DMS153 (cell line): ENCODE results near the gene PPARA.

Experiments used
- DNase-seq: peaks from one replicate; lab custom pipeline; 2025; lab: John Stamatoyannopoulos, UW

Gene PPARA

DNA sequence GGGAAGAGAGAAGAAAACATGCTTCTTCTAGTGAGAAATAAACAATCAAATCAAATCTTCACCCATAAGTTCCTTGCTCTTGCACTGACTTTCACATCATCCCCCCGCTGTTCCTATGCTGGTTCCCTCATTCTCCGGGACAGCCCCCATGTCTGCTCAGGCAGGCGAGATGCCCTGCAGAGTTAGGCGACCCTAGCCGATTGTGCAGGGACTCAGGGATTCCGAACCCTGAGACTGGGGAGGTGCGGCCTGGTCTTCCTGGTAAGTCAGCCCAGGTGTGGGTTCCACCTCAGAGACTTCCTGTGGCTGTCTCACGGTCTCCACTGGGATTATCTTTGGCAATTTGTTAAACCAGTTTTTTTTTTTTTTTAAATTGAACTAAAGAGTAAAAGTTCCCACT is 124.1 kb downstream of the PPARA start:
- DNase-seq: no peak

GRCh38 chr22:46275455-46276122 is 125.3 kb downstream of the PPARA start:
- DNase-seq: no peak

DNA sequence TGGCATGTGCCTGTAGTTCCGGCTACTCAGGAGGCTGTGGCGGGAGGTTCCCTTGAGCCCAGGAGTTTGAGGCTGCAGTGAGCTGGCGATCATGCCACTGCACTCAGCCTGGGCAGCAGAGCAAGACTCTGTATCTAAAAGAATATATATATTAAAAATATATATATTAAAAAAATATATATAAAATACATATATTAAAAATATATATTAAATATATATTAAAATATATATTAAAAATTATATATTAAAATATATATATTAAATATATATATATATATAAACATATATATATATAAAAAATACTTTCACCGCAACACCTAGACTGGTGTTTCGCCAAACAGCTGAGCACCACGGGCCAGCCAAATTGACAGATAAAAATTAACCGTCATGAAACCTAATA is 126.2 kb downstream of the PPARA start:
- no peak for DNase-seq

DNA sequence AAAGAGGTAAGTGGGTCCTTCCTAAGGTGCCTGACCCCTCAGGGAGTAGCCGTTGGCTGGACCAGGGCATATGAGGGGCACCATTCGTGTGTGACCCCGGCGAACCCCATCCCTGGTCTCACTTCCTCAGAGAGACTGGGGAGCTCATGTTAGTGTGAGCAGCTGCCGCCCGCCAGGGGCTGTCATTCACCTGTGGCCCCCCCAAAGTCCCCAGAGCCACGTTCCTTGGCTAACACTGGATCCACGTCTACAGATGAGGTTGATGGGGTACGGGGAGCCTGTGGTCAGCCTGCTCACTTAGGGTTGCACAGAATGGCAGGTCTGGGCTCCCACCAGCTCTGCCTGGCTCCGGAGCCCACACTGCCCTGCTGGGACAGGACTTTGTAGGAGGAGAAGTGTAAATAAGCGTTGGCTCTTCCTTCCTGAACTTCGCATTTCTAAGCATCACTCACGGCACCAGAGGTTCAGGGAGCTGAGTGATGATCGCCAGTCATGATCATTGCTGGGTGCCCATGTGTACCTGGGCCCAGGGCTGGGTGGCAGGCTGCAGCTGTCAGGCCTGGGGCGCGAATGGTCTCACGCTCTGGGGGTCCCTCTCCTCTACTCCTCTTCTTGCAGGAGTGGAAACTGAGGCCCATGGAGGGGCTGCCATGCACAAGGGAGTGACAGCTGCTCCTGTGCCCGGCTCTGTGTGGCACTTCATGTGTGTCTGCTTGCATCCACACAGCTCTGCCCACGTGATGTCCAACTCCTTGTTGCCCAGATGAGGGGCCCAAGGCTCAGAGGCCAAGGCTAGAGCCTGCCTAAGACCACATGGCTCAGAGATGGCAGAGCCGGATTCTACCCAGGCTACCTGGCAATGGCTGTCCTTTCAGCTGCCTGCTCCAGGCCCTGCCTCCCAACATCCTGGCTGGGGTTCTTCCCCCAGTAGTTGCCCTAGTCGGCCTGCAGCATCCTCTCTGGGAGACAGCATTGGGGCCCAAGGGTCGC is 128.6 kb downstream of the PPARA start:
- no peak for DNase-seq

- no peak for DNase-seq
Observed at GRCh38 chr22:46280063-46280817, 129.9 kb downstream of the PPARA start.

DNA sequence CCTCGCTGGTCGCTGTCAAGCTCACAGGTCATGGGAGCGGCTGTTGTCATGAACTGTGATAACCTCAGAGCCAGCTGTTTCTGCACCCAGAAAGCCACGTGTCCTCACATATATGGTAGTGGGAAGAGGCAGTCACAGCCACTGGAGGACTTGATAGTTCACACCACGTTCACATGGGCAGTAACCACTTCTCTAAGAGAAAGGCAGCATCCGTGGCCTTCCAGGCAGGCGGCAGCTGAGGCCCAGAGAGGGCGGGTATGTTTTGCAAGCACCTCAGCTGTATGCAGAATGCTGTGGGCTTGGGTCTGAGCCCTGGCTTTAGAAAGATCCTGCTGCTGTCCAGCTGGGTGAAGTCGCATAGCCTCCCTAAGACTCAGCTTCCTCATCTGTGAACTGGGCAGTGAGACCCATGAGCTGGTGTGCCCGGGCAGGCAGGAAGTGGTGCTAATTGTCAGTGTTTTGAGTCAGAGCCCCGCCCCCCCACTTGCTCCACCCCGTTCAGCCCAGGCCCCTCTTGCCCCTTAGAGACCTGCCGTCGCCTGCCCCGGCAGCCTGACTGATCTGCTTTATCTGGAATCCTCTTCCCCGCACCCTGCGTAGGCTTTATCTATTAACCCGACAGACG is 130.8 kb downstream of the PPARA start:
- DNase-seq: no peak

DNA sequence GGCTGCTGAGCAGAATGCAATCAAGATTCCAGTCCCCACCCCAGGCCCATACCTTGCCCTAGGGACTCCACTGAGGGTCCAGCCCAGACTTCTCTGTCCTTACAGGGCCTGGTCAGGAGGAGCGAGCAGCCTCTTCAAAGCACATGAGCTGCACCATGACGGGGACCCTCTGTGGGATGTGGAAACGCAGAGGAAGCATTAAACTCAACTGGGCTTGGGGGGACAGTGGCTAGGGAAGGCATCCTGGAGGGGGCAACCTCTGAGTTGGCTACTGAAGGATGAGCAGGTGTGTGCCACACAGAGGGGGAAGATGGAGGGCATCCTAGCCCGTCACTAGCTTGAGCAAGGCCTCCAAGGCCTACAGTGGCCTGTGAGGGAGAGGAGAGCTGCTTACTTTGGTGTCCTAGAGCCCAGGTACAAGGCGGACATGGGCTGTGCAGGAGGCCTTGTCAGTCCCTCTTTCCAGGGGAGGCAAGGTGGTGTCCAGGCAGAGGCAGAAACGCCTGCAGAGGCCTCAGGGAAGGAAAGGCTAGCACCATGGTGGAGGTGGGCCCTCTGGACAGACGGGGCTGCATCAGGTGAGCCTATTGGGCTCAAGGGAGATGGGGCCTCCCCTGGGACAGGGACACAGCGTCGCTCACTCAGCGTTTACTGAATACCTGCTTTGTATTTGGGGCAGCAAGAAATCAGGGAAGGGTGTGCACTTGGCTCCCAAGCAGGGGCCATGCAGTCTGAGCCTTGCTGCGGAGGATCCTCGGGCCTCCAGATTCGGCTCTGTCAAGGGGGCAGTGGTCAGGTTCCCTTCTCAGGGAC is 131.7 kb downstream of the PPARA start:
- DNase-seq: no peak

DNA sequence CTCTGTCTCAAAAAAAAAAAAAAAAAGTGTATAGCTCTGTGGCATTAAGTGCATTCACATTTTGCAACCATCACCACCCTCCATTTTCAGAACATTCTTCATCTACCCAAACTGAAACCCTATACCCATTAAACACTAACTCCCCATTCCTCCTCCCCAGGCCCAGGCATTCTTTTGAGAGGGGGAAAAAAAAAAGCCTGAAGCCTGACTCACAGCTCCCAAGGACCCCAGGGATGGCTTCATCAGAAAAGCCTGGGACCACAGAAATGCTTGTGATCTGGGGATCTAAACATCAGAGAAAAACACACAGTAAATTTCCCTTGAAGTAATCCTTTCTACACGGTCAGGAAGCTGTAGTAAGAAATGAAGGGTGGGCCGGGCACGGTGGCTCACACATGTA is 135.7 kb downstream of the PPARA start:
- no peak for DNase-seq

- DNase-seq: no peak
Observed at GRCh38 chr22:46286941-46287872, 136.9 kb downstream of the PPARA start.

GRCh38 chr22:46287873-46288751 is 137.8 kb downstream of the PPARA start:
- no peak for DNase-seq

- no peak for DNase-seq
Observed at GRCh38 chr22:46288846-46289243, 138.5 kb downstream of the PPARA start.

DNA sequence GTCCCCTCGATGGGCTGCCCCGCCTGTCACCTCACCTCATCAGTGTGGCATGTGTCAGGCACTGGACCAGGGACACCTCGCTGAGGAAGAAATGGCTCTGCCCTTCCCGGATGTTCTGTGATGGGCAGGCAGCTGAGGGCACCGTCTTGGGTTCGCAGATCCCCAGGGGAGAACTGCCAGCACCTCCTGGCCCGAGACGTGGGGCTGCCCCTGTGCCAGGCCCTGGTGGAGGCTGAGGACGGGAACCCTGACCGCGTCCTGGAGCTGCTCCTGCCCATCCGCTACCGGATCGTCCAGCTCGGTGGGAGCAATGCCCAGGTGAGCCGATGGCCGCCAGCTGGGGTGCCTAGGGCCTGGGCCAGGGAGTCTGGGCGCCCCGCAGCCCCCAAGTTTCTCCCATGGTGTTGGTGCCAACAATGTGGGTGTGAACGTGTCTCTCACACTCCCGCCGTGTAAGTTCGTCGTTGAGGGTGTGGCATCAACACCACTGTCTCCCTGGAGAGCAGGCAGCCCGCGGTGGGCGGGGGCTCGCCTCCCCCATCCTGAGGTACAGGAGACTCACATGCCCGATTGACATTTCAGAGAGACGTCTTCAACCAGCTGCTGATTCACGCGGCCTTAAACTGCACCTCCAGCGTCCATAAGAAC is 139.0 kb downstream of the PPARA start:
- no peak for DNase-seq

DNA sequence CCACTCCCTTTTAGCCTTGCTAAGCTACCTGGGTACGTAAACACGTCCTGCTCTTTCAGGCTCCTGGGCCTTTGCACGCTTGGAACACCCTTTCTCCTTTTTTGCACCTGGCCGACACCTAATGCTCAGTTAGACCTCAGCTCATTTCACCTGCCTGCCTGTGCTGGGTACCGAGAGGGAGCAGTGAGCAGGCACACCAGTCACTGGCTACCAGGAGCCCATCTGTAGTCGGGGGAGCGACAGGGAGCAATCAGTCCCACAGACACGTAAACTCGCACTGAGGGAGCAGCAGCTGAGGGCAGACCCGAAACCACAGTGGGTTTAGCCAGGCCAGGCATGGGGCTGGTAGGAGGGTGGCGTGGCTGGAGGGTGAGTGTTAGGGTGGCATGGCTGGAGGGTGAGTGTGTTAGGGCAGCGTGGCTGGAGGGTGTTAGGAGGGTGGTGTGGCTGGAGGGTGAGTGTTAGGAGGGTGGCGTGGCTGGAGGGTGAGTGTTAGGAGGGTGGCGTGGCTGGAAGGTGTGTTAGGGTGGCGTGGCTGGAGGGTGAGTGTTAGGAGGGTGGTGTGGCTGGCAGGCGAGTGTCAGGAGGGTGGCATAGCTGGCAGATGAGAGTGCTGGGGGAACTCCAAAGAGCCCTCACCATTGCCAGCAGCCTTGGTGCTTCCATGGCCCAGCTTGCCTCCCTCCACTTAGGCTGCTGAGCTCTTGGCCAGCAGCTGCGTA is 140.0 kb downstream of the PPARA start:
- DNase-seq: no peak

DNA sequence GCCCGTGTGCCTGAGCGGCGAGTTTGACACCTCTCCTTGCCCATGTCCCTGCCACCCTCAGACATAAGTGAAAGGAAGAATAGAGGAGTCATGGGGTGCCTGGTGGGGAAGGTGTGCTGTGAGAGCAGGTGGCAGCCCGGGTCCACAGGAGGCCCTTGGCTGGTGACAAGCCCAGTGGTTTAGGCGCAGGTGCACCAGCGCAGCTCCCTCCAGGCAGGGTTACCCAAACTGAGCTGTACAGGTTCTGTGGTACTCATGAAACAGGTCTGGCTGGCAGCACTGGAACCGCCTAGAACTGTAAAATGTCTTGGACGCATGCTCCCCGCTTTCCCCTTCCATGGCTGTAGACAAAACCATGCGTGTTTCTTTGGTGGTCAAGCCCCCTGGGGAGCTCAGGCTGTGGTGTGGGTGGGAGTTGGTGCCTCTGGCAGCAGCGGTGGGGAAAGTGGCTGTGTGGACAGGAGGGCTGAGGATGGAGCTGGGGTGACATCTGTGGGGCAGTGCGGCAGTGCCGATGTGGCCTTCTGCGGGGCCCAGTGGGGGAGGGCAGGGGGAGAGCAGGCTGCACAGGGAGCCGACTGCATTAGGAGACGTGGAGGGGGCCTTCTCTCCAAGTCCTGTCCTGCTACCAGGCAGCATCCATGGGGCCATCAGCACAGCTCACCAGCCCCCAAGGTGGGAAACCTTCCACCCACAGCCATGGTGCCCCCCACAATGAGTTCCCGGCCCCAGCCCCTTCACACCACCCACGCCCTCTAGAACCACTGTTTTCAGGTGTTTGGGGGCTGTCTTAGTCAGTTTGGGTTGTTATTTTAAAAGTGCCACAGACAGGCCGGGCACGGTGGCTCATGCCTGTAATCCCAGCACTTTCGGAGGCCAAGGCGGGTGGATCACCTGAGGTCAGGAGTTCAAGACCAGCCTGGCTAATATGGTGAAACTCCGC is 140.8 kb downstream of the PPARA start:
- DNase-seq: no peak

- DNase-seq: no peak
Observed at GRCh38 chr22:46292173-46292572, 141.8 kb downstream of the PPARA start.

DNA sequence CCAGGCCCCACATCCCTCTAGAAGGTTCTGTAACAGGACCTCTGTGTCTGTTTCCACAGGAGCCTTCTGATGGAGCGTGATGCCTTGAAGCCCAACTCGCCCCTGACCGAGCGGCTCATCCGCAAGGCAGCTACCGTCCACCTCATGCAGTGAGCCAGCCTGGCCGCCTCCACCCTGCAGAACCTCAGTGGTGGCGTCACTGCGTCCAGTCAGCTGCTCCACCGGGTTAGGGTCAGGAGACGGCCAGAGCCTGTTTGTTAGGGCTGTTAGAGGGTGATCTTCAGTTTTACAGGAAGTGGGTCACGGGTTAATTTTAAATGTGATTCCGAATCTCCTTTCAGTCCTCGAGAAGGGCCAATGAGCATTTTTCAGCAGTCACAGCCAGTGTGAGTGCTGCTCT is 142.4 kb downstream of the PPARA start:
- no peak for DNase-seq
